Mesenchymal stem cell (in vitro differentiated cells and primary cell): ENCODE measurements around the gene ARVCF.

Experiments used
- DNase-seq: peaks from one replicate; pipeline ENCODE4 v3.0.0-alpha.2; 2013
- H2AFZ ChIP-seq: one replicate; pipeline ENCODE4 v1.6.1; 2013; ENCODE audit warnings: low read depth, mild to moderate bottlenecking, control low read depth, inconsistent platforms, low read length, moderate library complexity
- H2AK5ac ChIP-seq: 2 replicates; pipeline ENCODE4 v1.6.1; 2013; ENCODE audit warnings: low read length, moderate library complexity, mild to moderate bottlenecking, inconsistent platforms; ENCODE audit not compliant: severe bottlenecking
- H2BK120ac ChIP-seq: one replicate; pipeline ENCODE4 v1.6.1; 2013; ENCODE audit warnings: low read depth, mild to moderate bottlenecking, inconsistent platforms, low read length, moderate library complexity
- H2BK12ac ChIP-seq, 2 experiments: one replicate each; pipeline ENCODE4 v1.6.1; 2013; ENCODE audit warnings: inconsistent platforms in 2 of 2, low read length in 2 of 2, mild to moderate bottlenecking in 2 of 2, moderate library complexity in 2 of 2, control low read depth in 1 of 2
- H2BK15ac ChIP-seq: one replicate; pipeline ENCODE4 v1.6.1; 2013; ENCODE audit warnings: mild to moderate bottlenecking, low read depth, inconsistent platforms; ENCODE audit not compliant: poor library complexity, severe bottlenecking
- H2BK5ac ChIP-seq: 2 replicates; pipeline ENCODE4 v1.6.1; 2013; ENCODE audit warnings: low read depth, mild to moderate bottlenecking, low read length, control low read depth, inconsistent platforms; ENCODE audit not compliant: poor library complexity, severe bottlenecking
- H3K14ac ChIP-seq, 2 experiments: one replicate each; pipeline ENCODE4 v1.6.1; 2013; ENCODE audit warnings: inconsistent platforms in 2 of 2, low read length in 2 of 2, control low read depth in 1 of 2, mild to moderate bottlenecking in 1 of 2, moderate library complexity in 1 of 2
- H3K18ac ChIP-seq, 2 experiments: one replicate each; pipeline ENCODE4 v1.6.1; 2013; ENCODE audit warnings: inconsistent platforms in 2 of 2, low read length in 2 of 2, control low read depth in 1 of 2, low read depth in 1 of 2, mild to moderate bottlenecking in 1 of 2
- H3K23ac ChIP-seq, 2 experiments: one replicate each; pipeline ENCODE4 v1.6.1; 2013; ENCODE audit warnings: inconsistent platforms in 2 of 2, low read length in 2 of 2, mild to moderate bottlenecking in 2 of 2, moderate library complexity in 2 of 2, control low read depth in 1 of 2
- H3K27ac ChIP-seq: 2 replicates; pipeline ENCODE4 v1.5.1; 2013; ENCODE audit warnings: mild to moderate bottlenecking, moderate library complexity, low read length, control low read depth, inconsistent platforms; ENCODE audit not compliant: poor library complexity, severe bottlenecking
- H3K27me3 ChIP-seq, 2 experiments: 2 replicates each; pipeline versions ENCODE4 v1.6.1 to v1.7.0; 2013; ENCODE audit warnings: low read length in 2 of 2, mild to moderate bottlenecking in 2 of 2, moderate library complexity in 2 of 2, control low read depth in 1 of 2, inconsistent platforms in 1 of 2; ENCODE audit not compliant: control insufficient read depth in 1 of 2, insufficient read depth in 1 of 2
- H3K36me3 ChIP-seq, 2 experiments: 2 replicates each; pipeline versions ENCODE4 v1.6.1 to v1.7.0; 2013; ENCODE audit warnings: low read length in 2 of 2, control low read depth in 1 of 2, inconsistent platforms in 1 of 2, low read depth in 1 of 2, mild to moderate bottlenecking in 1 of 2; ENCODE audit not compliant: insufficient read depth in 2 of 2, control insufficient read depth in 1 of 2
- H3K4ac ChIP-seq, 2 experiments: one replicate each; pipeline ENCODE4 v1.6.1; 2013; ENCODE audit warnings: inconsistent platforms in 2 of 2, low read length in 2 of 2, mild to moderate bottlenecking in 2 of 2, moderate library complexity in 2 of 2, control low read depth in 1 of 2, low read depth in 1 of 2
- H3K4me1 ChIP-seq: 2 replicates; pipeline ENCODE4 v1.6.1; 2013; ENCODE audit warnings: low read depth, low read length, control low read depth; ENCODE audit not compliant: control insufficient read depth, insufficient read depth
- H3K4me2 ChIP-seq: 2 replicates; pipeline ENCODE4 v1.6.1; 2013; ENCODE audit warnings: low read length, mild to moderate bottlenecking, inconsistent platforms; ENCODE audit not compliant: poor library complexity, severe bottlenecking
- H3K4me3 ChIP-seq, 2 experiments: 2 replicates each; pipeline versions ENCODE4 v1.5.1 to v1.7.0; 2013; ENCODE audit warnings: low read length in 2 of 2, mild to moderate bottlenecking in 2 of 2, control low read depth in 1 of 2, low read depth in 1 of 2; ENCODE audit not compliant: insufficient read depth in 1 of 2
- H3K79me1 ChIP-seq: replicated peaks from 2 replicates; pipeline ENCODE4 v1.6.1; 2013; ENCODE audit warnings: mild to moderate bottlenecking, control low read depth, low read length, inconsistent platforms; ENCODE audit not compliant: poor library complexity, severe bottlenecking
- H3K9ac ChIP-seq: 2 replicates; pipeline ENCODE4 v1.7.0; 2013; ENCODE audit warnings: mild to moderate bottlenecking, low read length, moderate library complexity
- H3K9me3 ChIP-seq: 2 replicates; pipeline ENCODE4 v1.7.0; 2013; ENCODE audit warnings: mild to moderate bottlenecking, low read length; ENCODE audit not compliant: control insufficient read depth
- H4K8ac ChIP-seq: one replicate; pipeline ENCODE4 v1.6.1; 2013; ENCODE audit warnings: inconsistent platforms, mild to moderate bottlenecking, low read length, moderate library complexity
- H4K91ac ChIP-seq: one replicate; pipeline ENCODE4 v1.6.1; 2013; ENCODE audit warnings: mild to moderate bottlenecking, low read length, inconsistent platforms
- WGBS: methylation state at CpG from one replicate; pipeline ENCODE4 v1.1.7; 2013; ENCODE audit warnings: mixed read lengths; 5-methylcytosine and 5-hydroxymethylcytosine counted together

ARVCF gene

GRCh38 chr22:20003304-20003703, 13.3 kb downstream of the ARVCF start:
- H2BK12ac ChIP-seq = no peak overlapping the region
- H3K9ac ChIP-seq = no peak overlapping the region
- no peak overlapping the region for H2AFZ ChIP-seq
- H3K27ac ChIP-seq = no peak overlapping the region
- 100% methylated on average over 1 of the region's 1 CpG for WGBS
- H3K4ac ChIP-seq = no peak overlapping the region
- H3K4me3 ChIP-seq = no peak overlapping the region
- H3K4me1 ChIP-seq = peaks cover 36% of the 10 kb centered on the region
- H2BK5ac ChIP-seq = no peak overlapping the region
- no peak overlapping the region for H4K8ac ChIP-seq
- H3K18ac ChIP-seq = no peak overlapping the region
- no peak overlapping the region for H4K91ac ChIP-seq
- H3K27me3 ChIP-seq = peaks cover 0 to 6% of the 10 kb centered on the region in 2 experiments
- no peak overlapping the region for H2AK5ac ChIP-seq
- no peak overlapping the region for H2BK15ac ChIP-seq
- no peak overlapping the region for H2BK120ac ChIP-seq
- peaks cover 22% of the 10 kb centered on the region for H3K9me3 ChIP-seq
- no peaks in the 10 kb centered on the region for H3K36me3 ChIP-seq
- H3K4me2 ChIP-seq = no peak overlapping the region
- H3K23ac ChIP-seq = no peak overlapping the region
- H3K79me1 ChIP-seq = no peaks in the 10 kb centered on the region
- no peak for DNase-seq
- H3K14ac ChIP-seq = no peak overlapping the region

DNA sequence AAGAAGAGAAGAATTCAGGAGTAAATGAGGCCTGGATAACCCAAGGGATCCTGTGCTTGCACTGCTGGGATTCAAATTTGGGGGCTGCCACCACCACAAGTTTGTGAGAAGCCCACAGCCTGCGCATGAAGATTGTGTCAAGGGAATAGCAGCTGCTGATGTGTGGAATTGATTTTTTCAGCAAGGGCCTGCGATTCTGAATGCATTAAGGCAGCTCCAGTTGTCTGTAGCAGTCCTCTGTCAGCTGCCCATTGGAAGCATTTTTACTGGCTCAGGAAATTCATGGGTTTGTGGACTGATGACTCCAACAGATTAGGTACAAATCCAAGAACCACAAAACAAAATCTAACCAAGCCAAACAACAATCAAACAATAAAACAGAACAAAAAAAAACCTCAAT, 14.0 kb downstream of the ARVCF start:
- no peak overlapping the region for H3K4ac ChIP-seq
- no peak overlapping the region for H3K23ac ChIP-seq
- no peak overlapping the region for H2AFZ ChIP-seq
- H3K36me3 ChIP-seq = no peaks in the 10 kb centered on the region
- no peaks in the 10 kb centered on the region for H3K79me1 ChIP-seq
- peaks cover 0 to 12% of the 10 kb centered on the region in 2 experiments for H3K27me3 ChIP-seq
- H3K27ac ChIP-seq = no peak overlapping the region
- H3K4me1 ChIP-seq = peaks cover 41% of the 10 kb centered on the region
- H2BK15ac ChIP-seq = no peak overlapping the region
- H2BK5ac ChIP-seq = no peak overlapping the region
- H2AK5ac ChIP-seq = no peak overlapping the region
- no peak overlapping the region for H2BK120ac ChIP-seq
- peaks cover 22% of the 10 kb centered on the region for H3K9me3 ChIP-seq
- H3K9ac ChIP-seq = no peak overlapping the region
- no peak overlapping the region for H3K14ac ChIP-seq
- no peak for DNase-seq
- no peak overlapping the region for H3K4me2 ChIP-seq
- H2BK12ac ChIP-seq = no peak overlapping the region
- WGBS = 95% methylated on average over 2 of the region's 2 CpGs
- H3K4me3 ChIP-seq = no peak overlapping the region
- H4K8ac ChIP-seq = no peak overlapping the region
- H3K18ac ChIP-seq = no peak overlapping the region
- no peak overlapping the region for H4K91ac ChIP-seq

DNA sequence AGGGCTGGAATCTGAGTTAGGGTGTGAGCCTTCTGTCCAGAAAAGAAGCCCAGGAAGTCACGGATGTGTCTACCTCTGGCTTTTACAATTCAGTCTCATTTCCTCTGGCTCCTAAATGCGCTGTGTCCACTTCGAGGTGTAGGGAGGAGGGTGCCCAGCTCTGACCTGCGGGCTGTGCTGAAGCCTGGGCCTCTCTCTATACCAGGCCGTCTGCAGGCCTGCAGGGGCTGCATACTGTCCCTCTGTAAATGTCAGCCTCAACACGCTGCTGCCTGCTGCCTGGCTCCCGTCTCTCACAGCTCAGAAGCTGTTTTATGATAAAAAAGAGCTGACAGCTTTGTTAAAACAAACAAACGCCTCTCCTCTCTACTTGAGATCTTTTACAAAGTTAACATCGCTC, 14.5 kb downstream of the ARVCF start:
- no peak overlapping the region for H2AK5ac ChIP-seq
- H3K18ac ChIP-seq = no peak overlapping the region
- no peak overlapping the region for H3K23ac ChIP-seq
- 34% methylated on average over 8 of the region's 9 CpGs for WGBS
- no peak overlapping the region for H4K8ac ChIP-seq
- no peak overlapping the region for H2BK15ac ChIP-seq
- no peak overlapping the region for H2AFZ ChIP-seq
- no peak overlapping the region for H2BK120ac ChIP-seq
- H2BK12ac ChIP-seq = no peak overlapping the region
- no peak overlapping the region for H3K4me2 ChIP-seq
- peaks cover 0 to 17% of the 10 kb centered on the region in 2 experiments for H3K27me3 ChIP-seq
- H3K4me1 ChIP-seq = peaks cover 44% of the 10 kb centered on the region
- H3K9me3 ChIP-seq = peaks cover 22% of the 10 kb centered on the region
- no peak overlapping the region for H3K9ac ChIP-seq
- no peaks in the 10 kb centered on the region for H3K79me1 ChIP-seq
- no peak for DNase-seq
- H4K91ac ChIP-seq = no peak overlapping the region
- no peaks in the 10 kb centered on the region for H3K36me3 ChIP-seq
- H3K4ac ChIP-seq = no peak overlapping the region
- no peak overlapping the region for H3K27ac ChIP-seq
- no peak overlapping the region for H3K14ac ChIP-seq
- no peak overlapping the region for H3K4me3 ChIP-seq
- H2BK5ac ChIP-seq = no peak overlapping the region

DNA sequence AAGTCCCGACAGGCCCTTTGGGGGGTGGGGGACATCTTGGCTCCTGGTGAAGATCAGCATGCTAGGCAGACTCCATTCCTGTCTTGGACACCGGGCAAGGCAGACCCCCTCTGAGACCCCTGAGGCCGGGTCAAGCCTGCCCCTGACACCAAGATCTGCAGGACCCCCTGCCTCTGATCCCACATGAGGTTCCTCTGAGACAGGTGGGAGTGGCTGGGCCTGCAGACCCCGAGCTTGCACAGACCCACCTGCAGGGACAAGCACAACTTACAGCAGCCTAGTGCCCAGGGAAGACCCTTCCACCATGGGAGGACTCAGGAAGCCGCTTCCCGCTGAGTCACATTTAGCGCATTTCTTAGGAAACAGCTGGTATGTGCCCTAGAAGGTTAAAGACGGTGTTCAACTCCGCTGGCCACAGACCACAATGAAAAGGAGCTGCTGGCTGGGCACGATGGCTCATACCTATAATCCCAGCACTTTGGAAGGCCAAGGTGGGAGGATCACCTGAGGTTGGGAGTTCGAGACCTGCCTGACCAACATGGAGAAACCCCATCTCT, 15.5 kb downstream of the ARVCF start:
- H3K9me3 ChIP-seq = peaks cover 22% of the 10 kb centered on the region
- no peaks in the 10 kb centered on the region for H3K79me1 ChIP-seq
- no peak overlapping the region for H2BK120ac ChIP-seq
- H3K4me3 ChIP-seq = no peak overlapping the region
- no peak overlapping the region for H3K18ac ChIP-seq
- DNase-seq = peak; percentile 49
- no peak overlapping the region for H2BK15ac ChIP-seq
- no peak overlapping the region for H3K4ac ChIP-seq
- no peak overlapping the region for H2BK5ac ChIP-seq
- no peaks in the 10 kb centered on the region for H3K36me3 ChIP-seq
- H3K27me3 ChIP-seq = peaks cover 0 to 25% of the 10 kb centered on the region in 2 experiments
- no peak overlapping the region for H3K9ac ChIP-seq
- H3K27ac ChIP-seq = no peak overlapping the region
- no peak overlapping the region for H4K91ac ChIP-seq
- WGBS = 77% methylated on average over 10 of the region's 11 CpGs
- no peak overlapping the region for H3K14ac ChIP-seq
- H2BK12ac ChIP-seq = no peak overlapping the region
- H2AK5ac ChIP-seq = no peak overlapping the region
- no peak overlapping the region for H3K23ac ChIP-seq
- H4K8ac ChIP-seq = no peak overlapping the region
- H3K4me1 ChIP-seq = peaks cover 48% of the 10 kb centered on the region
- no peak overlapping the region for H2AFZ ChIP-seq
- H3K4me2 ChIP-seq = no peak overlapping the region
